Uterus (tissue), 2 donors: ENCODE results near the gene ATL3.
A peak's percentile ranks its signal among the peaks of the same experiment; 100 is the strongest.

Source experiments
- CTCF ChIP-seq, 4 experiments: fragments of 200-600 bp in 2 of 4; fragments of 450-650 bp in 2 of 4; sonication (generic) in 2 of 4; IDR thresholded peaks; one replicate each; pipeline ENCODE4 v1.5.1; 2016 to 2019; ENCODE audit warnings: antibody characterized with exemption in 4 of 4, mild to moderate bottlenecking in 2 of 4, moderate library complexity in 1 of 4
- POLR2A ChIP-seq, 2 donors: fragments of 450-650 bp; IDR thresholded peaks; one replicate each; pipeline ENCODE4 v1.6.1; 2016; ENCODE audit warnings: antibody characterized with exemption in 2 of 2, mild to moderate bottlenecking in 1 of 2, moderate library complexity in 1 of 2

- peak in 3 of 4 experiments; percentile 8 to 36 (median 20) for TF ChIP-seq CTCF (IDR thresholded peaks at IDR 0.05)
- TF ChIP-seq POLR2A (IDR thresholded peaks at IDR 0.05) = no peak
Observed at GRCh38 chr11:63682066-63683021, 11.2 kb upstream of the ATL3 start.
